Measurements from ENCODE around the gene GOLPH3.

GRCh38 chr5:32207355-32207634, 33.2 kb upstream of the GOLPH3 start:
- no peak for TF ChIP-seq CTCF (conservative IDR thresholded peaks at IDR 0.05; ENCODE audit: low read depth in 2 of 2)
- TF ChIP-seq REST (IDR thresholded peaks at IDR 0.05; ENCODE audit: unreplicated experiment), result no peak
- TF ChIP-seq EZH2 (IDR thresholded peaks at IDR 0.05; ENCODE audit: low read depth, unreplicated experiment), result no peak
- no peak for TF ChIP-seq EZH2phosphoT487 (IDR thresholded peaks at IDR 0.05; ENCODE audit: unreplicated experiment)
- TF ChIP-seq JUNB (IDR thresholded peaks at IDR 0.05; ENCODE audit: unreplicated experiment), result no peak
- TF ChIP-seq POLR2AphosphoS5 (IDR thresholded peaks at IDR 0.05; ENCODE audit: low read depth), result no peak
- TF ChIP-seq CREB1 (CRISPR knock-in tag; IDR thresholded peaks at IDR 0.05; ENCODE audit: low read depth), result no peak
- no peak for TF ChIP-seq NANOG (IDR thresholded peaks at IDR 0.05; ENCODE audit: borderline replicate concordance)
- no peak for TF ChIP-seq STAT1 (IDR thresholded peaks at IDR 0.05; ENCODE audit: unreplicated experiment)
- no peak for TF ChIP-seq ZNF114 (CRISPR knock-in tag; IDR thresholded peaks at IDR 0.05)
- no peak for TF ChIP-seq ZNF331 (CRISPR knock-in tag; IDR thresholded peaks at IDR 0.05; ENCODE audit: low read depth)

Measured in GM23338 (cell line).